ENCODE measurements around the gene ATE1.

Gene ATE1

GRCh38 chr10:121692626-121693025, 235.2 kb downstream of the ATE1 start:
- no peak for DNase-seq

- DNase-seq: no peak
These were observed 236.9 kb downstream of the ATE1 start for GRCh38 chr10:121690970-121691369.
